Measurements from ENCODE around the gene UBE2L6.

Gene UBE2L6

GRCh38 chr11:57501953-57502352, 65.5 kb downstream of the UBE2L6 start:
- peak in 2 of 56 donors; percentile 4 to 8 for DNase-seq

Measured in nucleus accumbens (tissue), 56 donors.